Left cardiac atrium (tissue), 4 donors: ENCODE measurements around the gene SLFN13. TPM values are rescaled to one million over a fixed set of nuclear protein-coding genes. Genes with fewer than 3 reads are reported as not detected.
"Not testable (repeated sequence)": the region's sequence is repeated elsewhere in the genome, so short reads cannot be mapped to it uniquely, and the experiment has no call there.

ENCODE experiments used
- ATAC-seq, 2 donors: fragments of 200-7000 bp; cut with Tn5 transposase; one replicate each; pipeline ENCODE4 v1.9.1; 2020; ENCODE audit warnings: mild to moderate bottlenecking in 2 of 2, moderate library complexity in 2 of 2
- DNase-seq: peaks from one replicate; pipeline ENCODE4 v3.0.0-alpha.2; 2020
- intact Hi-C, 2 donors: fragments of 100-400 bp; cut with DNase I; formaldehyde crosslinking; loops; one replicate each; pipeline versions ENCODE4 v1.14.1 to v1.15.1; 2022 to 2023
- total RNA-seq, 2 donors: library from RNA; stranded (reverse); fragmentation: NEBNext Ultra II Directional; extraction: Animal tissue kit (Norgen Biotek cat#: 25700); gene quantifications; one replicate each; pipeline ENCODE4 v1.2.1, GENCODE V29; 2021
- donor health status: DM: no; HTN: yes; CAD: no.
- donor health status: DM: no; HTN: yes; CAD: no; lungs with severe emphysema.
- donor health status: DM: yes; HTN: yes; CAD: no.
- donor health status: Dilated cardiomyopathy.

Gene SLFN13
- total RNA-seq, 2 donors from 2014 or later = 6.3 to 7.5 TPM

DNA sequence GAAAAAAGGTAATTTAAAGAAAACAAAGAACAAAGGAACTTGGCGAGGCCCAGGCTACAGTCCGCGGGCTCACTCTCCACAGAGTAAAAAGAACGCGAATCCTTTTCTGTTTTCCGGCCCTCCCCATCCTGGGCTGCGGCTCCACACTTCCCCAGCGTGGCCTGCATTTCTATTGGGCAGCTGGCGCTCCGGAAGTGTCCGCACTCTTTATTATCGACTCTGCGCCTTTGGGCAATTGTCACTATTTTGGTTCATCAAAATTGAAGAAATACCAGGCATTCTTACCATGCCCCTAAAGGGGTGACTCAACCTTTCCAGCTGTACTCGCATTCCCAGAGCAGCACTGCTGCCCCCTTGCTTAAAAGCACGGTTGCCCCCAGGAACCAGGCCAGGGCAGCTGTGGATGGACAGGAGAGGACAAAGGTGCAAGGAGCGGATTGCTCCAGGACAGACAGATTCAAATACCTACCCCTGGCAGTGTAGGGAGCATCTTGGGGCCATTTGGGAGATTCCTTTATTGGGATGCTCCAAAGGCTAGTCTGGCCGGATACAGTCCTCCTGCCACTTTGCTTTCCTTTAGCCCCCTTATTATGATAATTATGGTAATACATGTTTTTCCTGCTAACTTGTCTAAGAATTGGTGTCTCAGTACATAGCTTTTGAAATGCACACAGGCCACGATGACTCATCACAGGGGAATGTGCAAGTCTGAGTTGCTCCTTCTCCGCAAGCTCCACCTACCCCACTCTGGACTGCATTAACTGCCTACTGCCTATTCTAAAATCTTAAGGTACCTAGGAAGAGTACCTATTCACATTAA lies 15.3 kb downstream of the SLFN13 start:
- peak; percentile 86 for DNase-seq
- intact Hi-C loops = loop anchor here in 1 of 2 donors (5.0 kb wide), 1 partner anchor 121 kb away; no protein-coding TSS in a partner anchor
- ATAC-seq = peak; percentile 90 to 96

DNA sequence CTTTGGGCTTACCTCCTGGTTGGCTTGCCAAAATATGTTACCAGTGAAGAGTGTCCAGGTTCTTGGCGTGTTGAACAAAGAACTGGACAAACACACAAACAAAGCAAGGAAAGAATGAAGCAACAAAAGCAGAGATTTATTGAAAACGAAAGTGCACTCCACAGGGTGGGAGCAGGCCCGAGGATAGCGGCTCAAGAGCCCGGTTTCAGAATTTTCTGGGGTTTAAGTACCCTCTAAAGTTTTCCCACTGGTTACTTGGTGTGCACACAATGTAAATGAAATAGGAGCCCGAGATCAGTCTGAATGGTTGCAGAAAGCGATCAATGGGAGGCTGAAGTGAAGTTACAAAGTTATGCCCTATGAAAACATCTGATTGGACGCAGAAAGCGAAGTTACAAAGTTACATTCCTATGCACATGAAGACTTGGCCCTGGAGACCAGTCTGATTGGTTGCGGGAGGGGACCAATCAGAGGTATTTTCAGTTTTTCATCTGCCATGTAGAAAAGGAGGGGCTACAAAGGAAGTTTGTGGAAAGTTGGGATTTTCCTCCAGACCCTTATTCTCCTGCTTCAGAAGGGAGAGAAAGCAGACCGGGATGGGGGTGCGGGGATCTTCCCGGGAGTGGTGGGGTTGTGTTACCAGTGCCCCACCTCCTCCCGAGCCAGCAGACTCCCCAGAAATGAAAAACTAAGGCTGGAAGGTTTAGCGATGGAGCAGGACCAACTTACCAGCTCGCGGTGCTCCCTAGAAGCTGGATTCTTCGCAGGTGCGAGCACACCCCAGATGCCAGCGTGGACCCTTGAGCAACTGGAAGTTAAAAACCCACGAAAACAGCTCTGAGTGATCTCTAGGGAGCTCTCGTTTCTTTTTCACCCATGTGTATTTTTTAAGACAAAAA lies 16.1 kb downstream of the SLFN13 start, which contains the start of gene SLFN12:
SLFN12 (minus strand) TSS at position 325 of the 899 bp plus-strand sequence. CDS start 9,472 bp downstream, outside the sequence.
- DNase-seq = peak; percentile 68
- intact Hi-C loops = loop anchor here in 1 of 2 donors (5.0 kb wide), 1 partner anchor 120 kb away; no protein-coding TSS in a partner anchor
- ATAC-seq = peak; percentile 90 to 93

DNA sequence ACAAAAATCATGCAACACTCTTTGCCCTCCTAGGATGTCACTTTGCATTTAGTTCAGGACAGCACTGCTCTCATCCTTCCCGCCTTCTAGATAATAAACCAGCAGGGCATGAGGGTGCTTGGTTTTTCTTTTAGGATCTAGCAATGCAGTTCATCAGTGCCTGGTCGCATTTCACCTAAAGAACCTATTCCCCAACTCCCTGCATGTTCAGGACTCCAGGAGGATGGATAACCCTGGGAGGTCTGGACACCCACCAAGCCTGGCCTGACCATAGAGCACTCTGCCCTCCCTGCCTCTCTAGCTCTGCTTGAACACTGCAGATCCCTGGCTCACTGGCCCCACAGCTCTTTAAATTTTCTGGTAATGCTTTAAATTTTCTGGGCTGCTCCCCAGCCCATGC lies 18.9 kb downstream of the SLFN13 start:
- no peak for ATAC-seq
- DNase-seq = no peak
- intact Hi-C loops = loop anchor here in 1 of 2 donors (5.0 kb wide), 1 partner anchor 117 kb away; no protein-coding TSS in a partner anchor

DNA sequence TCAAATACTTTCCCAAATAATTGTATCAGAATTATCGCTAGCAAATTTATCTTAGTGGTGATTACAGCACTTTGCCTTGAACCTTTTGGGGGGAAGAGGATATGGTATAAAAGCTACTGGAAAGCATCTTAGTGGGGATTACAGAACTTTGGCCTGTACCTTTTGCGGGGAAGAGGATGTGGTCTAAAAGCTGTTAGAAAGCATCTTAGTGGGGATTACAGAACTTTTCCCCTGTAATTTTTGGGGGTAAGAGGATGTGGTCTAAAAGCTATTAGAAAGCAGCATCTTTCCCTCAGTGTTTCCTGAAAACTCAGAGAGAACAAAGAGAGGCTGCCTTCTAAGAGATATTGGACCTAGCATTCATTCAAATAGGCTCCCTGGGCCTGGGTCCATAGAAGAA lies 20.3 kb downstream of the SLFN13 start:
- intact Hi-C loops = no loop called here
- DNase-seq (no peak), ATAC-seq (no peak)

DNA sequence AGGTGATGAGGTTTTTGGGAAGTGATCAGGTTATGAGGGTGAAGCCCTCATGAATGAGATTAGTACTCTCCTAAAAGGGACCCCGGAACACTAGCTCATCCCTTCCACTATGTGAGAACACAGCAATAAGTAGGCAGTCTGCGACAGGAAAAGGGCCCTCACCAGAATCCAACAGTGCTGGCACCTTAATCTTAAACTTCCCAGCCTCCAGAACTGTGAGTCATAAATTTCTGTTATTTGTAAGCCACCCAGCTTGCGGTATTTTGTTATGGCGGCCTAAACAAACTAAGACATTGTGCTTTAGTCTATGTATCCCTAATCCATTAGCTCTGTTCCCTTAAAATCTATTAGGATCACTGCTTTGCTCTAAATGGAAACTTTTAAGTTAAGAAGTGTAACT lies 24.8 kb downstream of the SLFN13 start:
- intact Hi-C loops = no loop called here
- ATAC-seq (no peak), DNase-seq (no peak)

DNA sequence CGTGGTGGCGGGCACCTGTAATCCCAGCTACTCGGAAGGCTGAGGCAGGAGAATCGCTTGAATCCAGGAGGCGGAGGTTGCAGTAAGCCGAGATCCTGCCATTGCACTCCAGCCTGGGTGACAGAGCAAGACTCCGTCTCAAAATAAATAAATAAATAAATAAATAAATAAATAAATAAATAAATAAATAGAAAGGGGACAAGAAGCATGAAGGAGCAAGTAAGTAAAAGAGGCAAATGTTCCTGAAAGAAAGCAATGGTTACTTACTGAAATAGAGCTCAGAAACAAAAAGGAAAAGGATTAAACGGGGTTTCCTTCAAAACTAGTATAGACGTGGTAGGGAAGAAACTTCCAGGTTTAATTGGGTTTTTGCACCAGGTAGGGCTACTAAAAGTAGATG lies 27.5 kb downstream of the SLFN13 start:
- not testable (repeated sequence) for DNase-seq, ATAC-seq

DNA sequence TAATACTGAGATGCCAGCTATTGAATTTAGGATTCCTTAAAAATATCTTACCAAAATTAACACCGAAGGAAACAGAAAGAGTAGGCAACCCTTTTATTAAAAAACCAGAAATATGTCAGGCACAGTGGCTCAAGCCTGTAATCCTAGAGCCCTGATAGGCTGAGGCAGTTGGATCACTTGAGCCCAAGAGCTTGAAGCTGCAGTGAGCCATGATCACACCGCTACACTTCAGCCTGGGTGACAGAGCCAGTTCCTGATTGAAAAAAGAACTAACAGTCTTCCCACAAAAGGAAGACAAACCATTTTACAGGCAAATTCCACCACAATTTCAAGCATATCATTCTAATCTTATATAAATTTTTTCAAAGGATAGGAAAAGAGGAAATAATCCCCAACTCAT lies 31.9 kb downstream of the SLFN13 start:
- no peak for DNase-seq
- ATAC-seq = no peak
- intact Hi-C loops = no loop called here

More for the DNA sequence above, 27.5 kb downstream of the SLFN13 start:
- intact Hi-C loops = not testable (repeated sequence)

DNA sequence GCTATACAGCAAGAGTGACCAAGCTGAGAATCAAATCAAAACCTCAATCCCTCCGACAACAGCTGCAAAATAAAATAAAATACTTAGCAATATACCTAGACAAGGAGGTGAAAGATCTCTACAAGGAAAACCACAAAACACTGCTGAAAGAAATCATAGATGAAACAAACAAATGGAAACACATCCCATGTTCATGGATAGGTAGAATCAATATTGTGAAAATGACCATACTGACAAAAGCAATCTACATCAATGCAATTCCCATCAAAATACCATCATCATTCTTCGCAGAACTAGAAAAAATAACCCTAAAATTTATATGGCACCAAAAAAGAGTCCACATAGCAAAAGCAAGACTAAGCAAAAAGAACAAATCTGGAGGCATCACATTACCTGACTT lies 33.9 kb downstream of the SLFN13 start:
- intact Hi-C loops, ATAC-seq, DNase-seq: not testable (repeated sequence)

DNA sequence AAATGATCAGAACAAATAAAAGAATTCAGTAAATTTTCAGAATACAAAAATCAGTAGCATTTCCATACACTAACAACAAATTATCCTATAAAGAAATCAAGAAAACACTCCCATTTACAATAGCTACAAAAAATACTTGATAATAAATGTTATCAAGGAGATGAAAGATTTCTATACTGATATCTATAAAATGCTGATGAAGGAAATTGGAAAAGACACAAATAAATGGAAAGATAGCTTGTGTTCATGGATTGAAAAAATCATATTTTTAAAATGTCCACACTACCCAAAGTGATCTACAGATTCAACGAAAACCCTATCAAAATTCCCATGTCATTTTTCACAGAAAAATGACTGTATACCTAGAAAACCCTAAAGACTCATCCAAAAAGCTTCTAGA lies 34.3 kb downstream of the SLFN13 start:
- no peak for DNase-seq
- ATAC-seq = no peak
- intact Hi-C loops = no loop called here

DNA sequence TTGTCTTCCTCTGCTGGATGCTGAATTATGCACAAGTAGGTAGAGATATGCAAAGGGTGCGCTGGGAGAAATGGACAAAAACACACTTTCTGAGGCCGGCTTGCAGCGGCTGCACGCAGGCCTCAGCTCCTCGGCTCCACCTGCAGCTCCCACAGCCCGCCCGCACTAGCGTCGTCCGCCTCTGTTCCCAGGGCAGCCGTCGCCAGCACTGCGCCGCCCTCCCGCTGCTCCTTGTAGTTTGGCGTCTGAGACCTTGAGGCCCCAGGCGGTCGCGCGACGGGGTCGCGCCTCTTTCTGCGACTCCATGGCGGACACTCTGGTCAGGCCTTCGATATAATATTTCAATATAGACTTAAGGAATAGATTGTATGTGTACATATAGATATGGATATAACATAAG lies 41.0 kb downstream of the SLFN13 start:
- no peak for ATAC-seq

DNA sequence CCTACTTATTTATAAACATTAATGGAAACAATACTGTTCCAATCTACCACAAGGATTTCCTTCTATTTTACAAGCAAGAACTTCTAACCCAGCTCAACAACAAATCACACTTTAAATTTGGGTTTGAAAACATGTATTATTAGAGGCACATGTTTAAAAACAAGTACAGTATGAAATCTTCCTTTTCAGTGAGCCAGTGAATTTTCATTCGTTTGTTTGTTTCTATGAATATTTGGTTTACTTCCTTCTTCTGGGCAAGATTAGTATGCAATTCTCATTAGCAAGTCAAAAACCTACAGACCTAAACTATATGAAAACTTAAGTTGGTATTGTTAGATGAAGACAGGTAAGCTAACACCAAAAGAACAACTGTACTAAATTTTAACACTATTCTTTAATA lies 42.0 kb downstream of the SLFN13 start:
- no peak for ATAC-seq
- intact Hi-C loops = no loop called here
- no peak for DNase-seq

More for the DNA sequence above, 41.0 kb downstream of the SLFN13 start:
- no peak for DNase-seq
- intact Hi-C loops = no loop called here

DNA sequence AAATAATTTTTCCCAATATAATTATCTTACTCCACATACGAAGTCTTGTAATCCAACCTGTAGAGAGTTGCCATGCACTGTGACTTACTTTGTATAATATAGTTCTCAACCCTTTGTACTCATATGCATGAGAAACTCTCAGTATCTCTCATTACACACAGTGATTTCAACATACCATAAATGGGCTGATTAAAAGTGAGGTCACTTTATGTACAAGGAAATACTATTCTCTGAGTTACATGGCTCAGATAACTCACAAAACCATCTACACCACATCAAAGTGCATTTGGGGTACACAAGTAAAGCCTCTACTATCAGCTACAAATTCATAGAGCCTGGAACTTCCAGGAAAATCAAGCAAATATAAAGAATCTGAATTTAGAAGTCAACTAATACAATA lies 44.2 kb downstream of the SLFN13 start:
- DNase-seq = no peak
- ATAC-seq = no peak
- intact Hi-C loops = no loop called here

DNA sequence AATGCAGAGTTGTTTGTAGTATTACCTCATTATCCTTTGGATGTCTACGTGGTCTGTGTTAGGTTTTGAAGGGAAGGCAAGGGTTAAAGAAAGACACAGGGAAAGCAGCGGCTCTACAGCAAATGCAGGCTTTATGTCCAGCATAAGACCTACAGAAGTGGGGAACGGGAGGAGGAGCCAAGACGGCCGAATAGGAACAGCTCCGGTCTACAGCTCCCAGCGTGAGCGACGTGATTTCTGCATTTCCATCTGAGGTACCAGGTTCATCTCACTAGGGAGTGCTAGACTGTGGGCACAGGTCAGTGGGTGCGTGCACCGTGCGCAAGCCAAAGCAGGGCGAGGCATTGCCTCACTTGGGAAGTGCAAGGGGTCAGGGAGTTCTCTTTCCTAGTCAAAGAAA lies 54.8 kb downstream of the SLFN13 start:
- intact Hi-C loops, DNase-seq: not testable (repeated sequence)

DNA sequence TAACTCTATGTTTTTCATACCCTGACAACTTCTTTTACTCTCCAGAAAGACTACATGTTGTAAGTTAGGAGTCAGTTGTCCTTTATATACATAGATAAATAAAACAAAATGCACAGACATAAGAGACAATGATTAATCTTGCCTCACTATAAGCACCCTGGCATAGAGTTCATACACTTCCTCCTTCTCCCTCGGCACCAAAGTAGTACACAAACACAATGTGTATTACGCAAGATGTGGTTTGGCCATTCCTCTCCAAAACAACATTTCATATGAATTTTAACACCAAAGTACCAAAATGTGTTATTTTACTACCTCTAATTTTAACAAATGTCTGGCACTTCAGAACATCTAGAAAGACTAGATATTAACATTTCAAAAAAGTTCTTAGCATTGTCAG lies 57.9 kb downstream of the SLFN13 start:
- intact Hi-C loops = no loop called here
- ATAC-seq = no peak
- DNase-seq = no peak

More for the DNA sequence above, 54.8 kb downstream of the SLFN13 start:
- not testable (repeated sequence) for ATAC-seq

DNA sequence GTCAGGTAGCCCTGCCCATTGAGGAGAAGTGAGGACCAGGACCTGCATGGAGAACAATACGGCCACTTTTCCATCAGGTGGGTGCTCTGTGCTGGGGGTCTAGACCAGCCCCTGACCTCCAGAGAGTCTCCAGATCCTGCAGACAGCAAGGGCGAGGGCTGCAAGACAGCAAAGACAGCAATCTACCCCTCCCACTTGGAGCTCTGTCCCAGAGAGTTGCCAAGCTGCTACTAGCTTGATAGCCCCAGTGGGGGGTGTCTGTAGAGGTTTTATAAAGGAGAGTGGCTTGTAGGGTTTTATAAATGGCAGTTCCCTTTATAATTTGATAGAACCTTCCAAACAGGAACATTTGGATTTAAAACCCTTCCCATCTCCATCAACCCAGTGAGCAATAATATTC lies 58.4 kb downstream of the SLFN13 start:
- DNase-seq (no peak), ATAC-seq (no peak)
- intact Hi-C loops = no loop called here

DNA sequence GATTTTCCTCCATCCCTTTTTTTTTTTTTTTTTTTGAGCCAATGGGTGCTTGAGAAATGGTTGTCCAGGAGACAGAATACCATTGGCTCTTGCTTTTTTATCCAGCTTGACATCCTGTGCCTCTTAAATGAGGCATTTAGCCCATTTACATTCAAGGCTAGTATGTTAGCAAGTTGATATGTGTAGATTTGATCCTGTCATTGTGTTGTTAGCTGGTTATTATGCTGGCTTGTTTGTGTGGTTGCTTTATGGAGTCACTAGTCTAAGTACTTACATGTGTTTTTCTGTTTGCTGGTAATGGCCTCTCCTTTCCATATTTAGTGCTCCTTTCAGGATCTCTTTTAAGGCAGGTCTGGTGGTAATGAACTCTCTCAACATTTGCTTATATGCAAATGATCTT lies 61.1 kb downstream of the SLFN13 start:
- no peak for ATAC-seq
- intact Hi-C loops = no loop called here
- DNase-seq = no peak
